H1 (cell line): Measurements from ENCODE around the gene C14orf119. TPM values are rescaled to one million over a fixed set of nuclear protein-coding genes. Genes with fewer than 3 reads are reported as not detected.

Experiments
- CTCF ChIA-PET: fragments of 300-600 bp; sonication (Branson Sonifier 250); formaldehyde crosslinking; loops from one replicate; lab custom pipeline; 2021; ENCODE audit not compliant: partially characterized antibody; lab: Charles Lee
- POLR2A ChIA-PET: fragments of 300-600 bp; sonication (Branson Sonifier 250); formaldehyde crosslinking; loops from one replicate; lab custom pipeline; 2021; ENCODE audit warnings: inconsistent platforms; ENCODE audit not compliant: partially characterized antibody; lab: Charles Lee
- DNase-seq, 2 experiments: peaks; one replicate each; pipeline versions ENCODE4 v3.0.0 to v3.0.0-alpha.2; 2010 to 2022; ENCODE audit warnings: low spot score in 2 of 2, low read depth in 1 of 2, mixed read lengths in 1 of 2
- FAIRE-seq: peaks from 2 replicates; lab custom pipeline; 2011; peaks lifted over from hg19 to GRCh38; lab: Jason Lieb, UNC
- H2AFZ ChIP-seq: 2 replicates; pipeline ENCODE4 v1.8.1; 2012; ENCODE audit warnings: low read length, inconsistent platforms
- H2AK5ac ChIP-seq: 2 replicates; pipeline ENCODE4 v1.6.1; 2013; ENCODE audit warnings: low read depth, low read length
- H2BK120ac ChIP-seq: replicated peaks from 2 replicates; pipeline ENCODE3; 2013; ENCODE audit warnings: low read depth, low read length, inconsistent platforms
- H2BK12ac ChIP-seq: 2 replicates; pipeline ENCODE4 v1.6.1; 2013; ENCODE audit warnings: low read depth, low read length
- H2BK15ac ChIP-seq: 2 replicates; pipeline ENCODE4 v1.6.1; 2013; ENCODE audit warnings: low read length
- H2BK20ac ChIP-seq: 2 replicates; pipeline ENCODE4 v1.6.1; 2013; ENCODE audit warnings: low read length
- H2BK5ac ChIP-seq: 2 replicates; pipeline ENCODE4 v1.6.1; 2013; ENCODE audit warnings: low read depth, low read length
- H3K14ac ChIP-seq: 2 replicates; pipeline ENCODE4 v1.6.1; 2013; ENCODE audit warnings: inconsistent platforms; ENCODE audit not compliant: insufficient read length
- H3K18ac ChIP-seq: 2 replicates; pipeline ENCODE4 v1.6.1; 2013; ENCODE audit warnings: low read length; ENCODE audit errors: extremely low read depth
- H3K23ac ChIP-seq: 2 replicates; pipeline ENCODE4 v1.6.1; 2013; ENCODE audit warnings: inconsistent platforms; ENCODE audit not compliant: insufficient read length
- H3K23me2 ChIP-seq: 2 replicates; pipeline ENCODE4 v1.6.1; 2013; ENCODE audit warnings: low read depth, low read length
- H3K27ac ChIP-seq: 2 replicates; pipeline ENCODE4 v1.6.1; 2011; ENCODE audit warnings: low read depth, low read length, inconsistent platforms
- H3K27me3 ChIP-seq, 4 experiments: replicated peaks in 1 of 4; 1 replicate in 1 of 4; 2 replicates in 3 of 4; pipeline versions ENCODE4 v1.6.1 to v1.8.1; 2011 to 2013; ENCODE audit warnings: low read length in 3 of 4, mild to moderate bottlenecking in 3 of 4, inconsistent platforms in 2 of 4, mixed read lengths in 2 of 4, moderate library complexity in 1 of 4; ENCODE audit not compliant: control insufficient read depth in 3 of 4, insufficient read depth in 3 of 4; ENCODE audit errors: extremely low read depth in 1 of 4
- H3K36me3 ChIP-seq, 4 experiments: 2 replicates each; pipeline versions ENCODE4 v1.6.1 to v1.8.1; 2011 to 2013; ENCODE audit warnings: mild to moderate bottlenecking in 4 of 4, low read length in 3 of 4, moderate library complexity in 2 of 4, control low read depth in 1 of 4, inconsistent platforms in 1 of 4; ENCODE audit not compliant: insufficient read depth in 4 of 4, control insufficient read depth in 2 of 4
- H3K4ac ChIP-seq: replicated peaks from 2 replicates; pipeline ENCODE3; 2013; ENCODE audit warnings: low read length, low read depth, mixed read lengths, inconsistent platforms; ENCODE audit not compliant: insufficient read length
- H3K4me1 ChIP-seq, 4 experiments: replicated peaks in 1 of 4; 1 replicate in 1 of 4; 2 replicates in 3 of 4; pipeline versions ENCODE4 v1.6.1 to v1.8.1; 2011 to 2013; ENCODE audit warnings: low read length in 3 of 4, inconsistent platforms in 2 of 4, mixed read lengths in 1 of 4; ENCODE audit not compliant: insufficient read depth in 4 of 4, control insufficient read depth in 3 of 4
- H3K4me2 ChIP-seq, 2 experiments: 2 replicates each; pipeline versions ENCODE4 v1.6.1 to v1.8.1; 2011 to 2013; ENCODE audit warnings: low read depth in 2 of 2, low read length in 2 of 2, control low read depth in 1 of 2, inconsistent platforms in 1 of 2, mild to moderate bottlenecking in 1 of 2; ENCODE audit not compliant: insufficient read depth in 1 of 2
- H3K4me3 ChIP-seq, 4 experiments: fragments of 200-600, 300-600 bp in 1 of 4; sonication (generic), shearing (Covaris generic), sonication (Bioruptor Twin) in 1 of 4; 2 replicates each; pipeline versions ENCODE4 v1.5.1 to v1.8.1; 2011 to 2016; ENCODE audit warnings: low read length in 4 of 4, low read depth in 3 of 4, control low read depth in 2 of 4, inconsistent platforms in 2 of 4, mild to moderate bottlenecking in 2 of 4, mixed read lengths in 1 of 4, moderate library complexity in 1 of 4; ENCODE audit not compliant: insufficient read depth in 2 of 4; ENCODE audit errors: extremely low read depth in 1 of 4
- H3K56ac ChIP-seq: replicated peaks from 2 replicates; pipeline ENCODE3; 2013; ENCODE audit warnings: low read depth, mild to moderate bottlenecking, mixed read lengths, low read length, inconsistent platforms; ENCODE audit not compliant: insufficient read length
- H3K79me1 ChIP-seq: 2 replicates; pipeline ENCODE4 v1.6.1; 2013; ENCODE audit warnings: low read depth, low read length, control low read depth
- H3K79me2 ChIP-seq, 2 experiments: 2 replicates each; pipeline versions ENCODE4 v1.6.1 to v1.8.1; 2012 to 2013; ENCODE audit warnings: low read length in 2 of 2, mild to moderate bottlenecking in 2 of 2, inconsistent platforms in 1 of 2; ENCODE audit not compliant: insufficient read depth in 2 of 2, control insufficient read depth in 1 of 2
- H3K9ac ChIP-seq, 4 experiments: replicated peaks in 1 of 4; 1 replicate in 1 of 4; 2 replicates in 3 of 4; pipeline versions ENCODE4 v1.6.1 to v1.8.1; 2011 to 2013; ENCODE audit warnings: low read depth in 3 of 4, low read length in 3 of 4, control low read depth in 2 of 4, mild to moderate bottlenecking in 2 of 4, moderate library complexity in 2 of 4, inconsistent platforms in 1 of 4; ENCODE audit errors: extremely low read depth in 1 of 4
- H3K9me3 ChIP-seq, 2 experiments: 2 replicates each; pipeline versions ENCODE4 v1.6.1 to v1.8.1; 2012 to 2013; ENCODE audit warnings: mild to moderate bottlenecking in 2 of 2, moderate library complexity in 2 of 2, control low read depth in 1 of 2, inconsistent platforms in 1 of 2, low read depth in 1 of 2, low read length in 1 of 2, mixed read lengths in 1 of 2; ENCODE audit not compliant: insufficient read depth in 2 of 2
- H4K20me1 ChIP-seq, 2 experiments: replicated peaks in 1 of 2; 2 replicates each; pipeline versions ENCODE3 to v1.8.1; 2011 to 2013; ENCODE audit warnings: inconsistent platforms in 2 of 2, low read length in 2 of 2, mild to moderate bottlenecking in 1 of 2; ENCODE audit not compliant: insufficient read depth in 2 of 2, control insufficient read depth in 1 of 2
- H4K5ac ChIP-seq: 2 replicates; pipeline ENCODE4 v1.6.1; 2013; ENCODE audit warnings: low read length, low read depth, mixed read lengths, inconsistent platforms; ENCODE audit not compliant: insufficient read length
- H4K8ac ChIP-seq: 2 replicates; pipeline ENCODE4 v1.8.0; 2013; ENCODE audit warnings: mild to moderate bottlenecking, moderate library complexity, low read length, inconsistent platforms; ENCODE audit not compliant: insufficient read depth; ENCODE audit errors: extremely low read depth
- H4K91ac ChIP-seq: replicated peaks from 2 replicates; pipeline ENCODE3; 2013; ENCODE audit warnings: low read length, mixed read lengths, inconsistent platforms; ENCODE audit not compliant: insufficient read length
- ASH2L ChIP-seq: fragments of 200-600, 300-600 bp; sonication (generic); IDR thresholded peaks from one replicate; pipeline ENCODE4 v1.7.1; 2017; ENCODE audit warnings: low read length
- CBX8 ChIP-seq: fragments of 300-800, 300-1000 bp; sonication (generic); IDR thresholded peaks from 2 replicates; pipeline ENCODE4 v1.7.1; 2016; ENCODE audit warnings: low read depth, low read length, borderline replicate concordance
- CHD2 ChIP-seq: IDR thresholded peaks from 2 replicates; pipeline ENCODE4 v1.6.1; 2012; ENCODE audit warnings: low read length, improper control_type of control experiment
- EGR1 ChIP-seq: IDR thresholded peaks from 2 replicates; pipeline ENCODE4 v1.6.1; 2011; ENCODE audit warnings: low read depth, low read length, borderline replicate concordance
- GABPA ChIP-seq: IDR thresholded peaks from 2 replicates; pipeline ENCODE4 v1.6.1; 2011; ENCODE audit warnings: mild to moderate bottlenecking, low read length, moderate library complexity, borderline replicate concordance; ENCODE audit not compliant: insufficient read depth
- MAFK ChIP-seq: IDR thresholded peaks from 2 replicates; pipeline ENCODE4 v1.6.1; 2012; ENCODE audit warnings: low read depth, mild to moderate bottlenecking, improper control_type of control experiment, low read length
- MAX ChIP-seq: IDR thresholded peaks from 2 replicates; pipeline ENCODE4 v1.6.1; 2012; ENCODE audit warnings: inconsistent platforms
- RBBP5 ChIP-seq: IDR thresholded peaks from 2 replicates; pipeline ENCODE4 v1.7.1; 2012; ENCODE audit warnings: low read depth, mild to moderate bottlenecking, inconsistent platforms, low read length, moderate library complexity, borderline replicate concordance
- SIN3A ChIP-seq, 2 experiments: IDR thresholded peaks in 1 of 2; conservative IDR thresholded peaks in 1 of 2; 2 replicates each; pipeline ENCODE4 v1.6.1; 2011 to 2012; ENCODE audit warnings: low read length in 2 of 2, improper control_type of control experiment in 1 of 2, low read depth in 1 of 2, mild to moderate bottlenecking in 1 of 2
- SP4 ChIP-seq: IDR thresholded peaks from 2 replicates; pipeline ENCODE4 v1.6.1; 2012; ENCODE audit warnings: low read length, inconsistent platforms
- TAF7 ChIP-seq: optimal IDR thresholded peaks from 2 replicates; pipeline ENCODE3; 2011; ENCODE audit warnings: low read depth, mild to moderate bottlenecking, inconsistent platforms, low read length, moderate library complexity, borderline replicate concordance
- ZNF274 ChIP-seq: IDR thresholded peaks from 2 replicates; pipeline ENCODE4 v1.7.0; 2012; ENCODE audit warnings: low read length, borderline replicate concordance; ENCODE audit errors: extremely low read depth
- WGBS, 2 experiments: shearing (Covaris generic) in 1 of 2; methylation state at CpG; one replicate each; pipeline versions ENCODE4 v1.1.6 to v1.1.7; 2013 to 2015; ENCODE audit warnings: low lambda C conversion rate in 2 of 2, mixed read lengths in 2 of 2, inconsistent platforms in 1 of 2, low coverage in 1 of 2, missing lambda C conversion rate in 1 of 2; ENCODE audit not compliant: insufficient replicate concordance in 2 of 2, insufficient coverage in 1 of 2, insufficient read length in 1 of 2; ENCODE audit errors: extremely low coverage in 1 of 2, missing lambda C conversion rate in 1 of 2; 5-methylcytosine and 5-hydroxymethylcytosine counted together
- polyA plus RNA-seq, 7 experiments: library from polyadenylated mRNA; depleted of rRNA in 3 of 7; stranded (reverse) in 5 of 7; unstranded in 2 of 7; fragments of >200 nt in 5 of 7; fragments of 200-250 nt in 2 of 7; gene quantifications; 1 replicate in 5 of 7; 2 replicates in 1 of 7; 4 replicates in 1 of 7; pipeline versions ENCODE4 v1.2.1 to v1.2.3, GENCODE V29; 2011 to 2013; ENCODE audit warnings: missing spikeins in 2 of 7, mixed read lengths in 2 of 7
- total RNA-seq: library from RNA; stranded (reverse); fragmentation: NEBNext Ultra II Directional; extraction: Animal tissue kit (Norgen Biotek cat#: 25700); gene quantifications from 2 replicates; pipeline ENCODE4 v1.2.1, GENCODE V29; 2021

Gene C14orf119
- total and polyA plus RNA-seq, 2 of the 8 experiments (the other 6 are each of a cell fraction or from before 2014, with no cell fraction given), result 78.1 to 94.0 TPM

GRCh38 chr14:23126548-23127278 lies 31.4 kb downstream of the C14orf119 start:
- Histone ChIP-seq H3K23ac (no peak overlapping the region), H2BK5ac (no peak overlapping the region), H3K56ac (no peak overlapping the region), H3K79me1 (no peaks in the 10 kb centered on the region), H2BK12ac (no peak overlapping the region), H2BK120ac (no peak overlapping the region), H2AK5ac (no peak overlapping the region), H4K91ac (no peak overlapping the region), H3K4me3 (no peak overlapping the region), H3K4ac (no peak overlapping the region), H3K36me3 (peaks cover 15 to 50% (median 23%) of the 10 kb centered on the region in 4 experiments), H3K27me3 (no peaks in the 10 kb centered on the region), H3K9me3 (no peaks in the 10 kb centered on the region), H3K14ac (no peak overlapping the region), H3K79me2 (no peaks in the 10 kb centered on the region), H2AFZ (no peak overlapping the region), H3K4me1 (peaks cover 0 to 5% (median 1%) of the 10 kb centered on the region in 4 experiments; a peak in 4 of 7 replicates), H3K23me2 (no peaks in the 10 kb centered on the region), H3K18ac (no peak overlapping the region), H4K20me1 (peaks cover 0 to 2% of the 10 kb centered on the region in 2 experiments), H2BK15ac (no peak overlapping the region), H2BK20ac (no peak overlapping the region), H4K5ac (no peak overlapping the region), H4K8ac (no peak overlapping the region; the same call in 1 of the 2 replicates), H3K9ac (no peak overlapping the region), H3K27ac (no peak overlapping the region), H3K4me2 (no peak overlapping the region)
- FAIRE-seq (no peak), DNase-seq (no peak)
- ChIA-PET CTCF (interaction anchor here (0.6 to 11.8 kb wide), 6 partner anchors 45 to 194 kb away, joined by 3 to 290 read pairs (median 4); partner anchors contain the start of gene SLC7A8), POLR2A (interaction anchor here (0.6 to 3.1 kb wide), 7 partner anchors 11 to 339 kb away, joined by 3 to 9 read pairs (median 4); partner anchors contain the start of genes ACIN1 and C14orf119)
- WGBS, 2 experiments, result 83% methylated on average over 3 of the region's 8 CpGs; no CpG with 5 or more reads in 1 of the 2 experiments
- TF ChIP-seq MAFK, result no peak
- TF ChIP-seq SP4, result no peak
- no peak for TF ChIP-seq CBX8
- TF ChIP-seq RBBP5, result no peak
- TF ChIP-seq SIN3A (conservative IDR thresholded peaks at IDR 0.05 in 1 of 2, IDR thresholded peaks at IDR 0.05 in 1 of 2; ENCODE audit: low read depth in 1 of 2, low read length in 2 of 2), result no peak
- no peak for TF ChIP-seq ZNF274
- no peak for TF ChIP-seq ASH2L
- no peak for TF ChIP-seq EGR1
- TF ChIP-seq MAX, result no peak
- no peak for TF ChIP-seq GABPA
- no peak for TF ChIP-seq TAF7
- no peak for TF ChIP-seq CHD2
